WTC11 (cell line): ENCODE results near the gene MOB2. TPM values are rescaled to one million over a fixed set of nuclear protein-coding genes. Genes with fewer than 3 reads are reported as not detected.

Source experiments
- ATAC-seq: fragments of 200-7000 bp; cut with Tn5 transposase; 2 replicates; pipeline ENCODE4 v1.10.0; 2021; ENCODE audit warnings: mild to moderate bottlenecking, moderate library complexity
- CTCF ChIA-PET: fragments of 300-600 bp; sonication (Branson Sonifier 250); formaldehyde crosslinking; loops from one replicate; lab custom pipeline; 2021; ENCODE audit warnings: antibody characterized with exemption; lab: Charles Lee
- POLR2A ChIA-PET: fragments of 350-600 bp; sonication (Branson Sonifier 250); formaldehyde crosslinking; loops from one replicate; lab custom pipeline; 2021; ENCODE audit warnings: antibody characterized with exemption; lab: Charles Lee
- DNase-seq: peaks from one replicate; pipeline ENCODE4 v3.0.0; 2021; ENCODE audit warnings: low spot score
- H3K27ac Mint-ChIP-seq: 2 replicates; pipeline ENCODE4 v1.8.0; 2021; ENCODE audit warnings: mixed read lengths
- H3K27me3 Mint-ChIP-seq: 2 replicates; pipeline ENCODE4 v1.8.0; 2021; ENCODE audit warnings: low read depth, mild to moderate bottlenecking, moderate library complexity, mixed read lengths
- H3K36me3 Mint-ChIP-seq: 2 replicates; pipeline ENCODE4 v1.8.0; 2021; ENCODE audit warnings: mixed read lengths
- H3K4me1 Mint-ChIP-seq: 2 replicates; pipeline ENCODE4 v1.8.0; 2022; ENCODE audit warnings: mixed read lengths
- H3K4me3 Mint-ChIP-seq: 2 replicates; pipeline ENCODE4 v1.8.0; 2021; ENCODE audit warnings: mild to moderate bottlenecking, moderate library complexity, mixed read lengths
- H3K9me3 Mint-ChIP-seq: 2 replicates; pipeline ENCODE4 v1.8.0; 2021; ENCODE audit warnings: mixed read lengths
- ATF2 ChIP-seq: sonication (generic); formaldehyde crosslinking; IDR thresholded peaks from 2 replicates; pipeline ENCODE4 v1.8.1; 2022; ENCODE audit warnings: low read depth, missing genetic modification reagents, borderline replicate concordance
- CDX4 ChIP-seq: fragments of 250-450 bp; sonication (Bioruptor Pico); IDR thresholded peaks from 2 replicates; pipeline ENCODE4 v1.9.0; 2021; ENCODE audit warnings: moderate library complexity, mild to moderate bottlenecking, inconsistent platforms, borderline replicate concordance
- FOXP1 ChIP-seq: sonication (generic); formaldehyde crosslinking; IDR thresholded peaks from 2 replicates; pipeline ENCODE4 v1.8.0; 2022; ENCODE audit warnings: missing genetic modification reagents, mild to moderate bottlenecking, moderate library complexity, borderline replicate concordance
- FOXP4 ChIP-seq: sonication (generic); formaldehyde crosslinking; IDR thresholded peaks from 2 replicates; pipeline ENCODE4 v1.8.0; 2022; ENCODE audit warnings: mild to moderate bottlenecking, missing genetic modification reagents
- GTF2I ChIP-seq: fragments of 250-450 bp; sonication (Bioruptor Pico); conservative IDR thresholded peaks from 2 replicates; pipeline ENCODE4 v1.4.0; 2021; ENCODE audit warnings: mild to moderate bottlenecking
- IRF1 ChIP-seq: sonication (generic); formaldehyde crosslinking; IDR thresholded peaks from 2 replicates; pipeline ENCODE4 v1.8.0; 2023; ENCODE audit warnings: missing genetic modification reagents
- MLX ChIP-seq: sonication (generic); formaldehyde crosslinking; IDR thresholded peaks from 2 replicates; pipeline ENCODE4 v1.8.1; 2023; ENCODE audit warnings: mild to moderate bottlenecking, missing genetic modification reagents, moderate library complexity
- MYBL2 ChIP-seq: sonication (generic); formaldehyde crosslinking; IDR thresholded peaks from 2 replicates; pipeline ENCODE4 v1.8.1; 2023; ENCODE audit warnings: mild to moderate bottlenecking, moderate library complexity, missing genetic modification reagents
- NFE2L1 ChIP-seq: sonication (generic); formaldehyde crosslinking; IDR thresholded peaks from 2 replicates; pipeline ENCODE4 v1.8.1; 2023; ENCODE audit warnings: missing genetic modification reagents
- NFYB ChIP-seq: sonication (generic); formaldehyde crosslinking; conservative IDR thresholded peaks from 2 replicates; pipeline ENCODE4 v1.8.0; 2022; ENCODE audit warnings: low read depth, missing genetic modification reagents
- NR1H2 ChIP-seq: sonication (generic); formaldehyde crosslinking; IDR thresholded peaks from 2 replicates; pipeline ENCODE4 v1.9.0; 2021; ENCODE audit warnings: mild to moderate bottlenecking, moderate library complexity, missing genetic modification reagents
- RELA ChIP-seq: sonication (generic); formaldehyde crosslinking; IDR thresholded peaks from 2 replicates; pipeline ENCODE4 v1.8.1; 2022; ENCODE audit warnings: missing genetic modification reagents, mild to moderate bottlenecking, borderline replicate concordance
- TCF7 ChIP-seq: sonication (generic); formaldehyde crosslinking; IDR thresholded peaks from 2 replicates; pipeline ENCODE4 v1.8.0; 2022; ENCODE audit warnings: mild to moderate bottlenecking, low read depth, missing genetic modification reagents, moderate library complexity
- USF1 ChIP-seq: sonication (generic); formaldehyde crosslinking; IDR thresholded peaks from 2 replicates; pipeline ENCODE4 v1.8.0; 2022; ENCODE audit warnings: mild to moderate bottlenecking, missing genetic modification reagents
- ZNF281 ChIP-seq: sonication (generic); formaldehyde crosslinking; IDR thresholded peaks from 2 replicates; pipeline ENCODE4 v1.8.0; 2023; ENCODE audit warnings: mild to moderate bottlenecking, missing genetic modification reagents
- ZNF416 ChIP-seq: fragments of 250-450 bp; sonication (Bioruptor Pico); IDR thresholded peaks from 2 replicates; pipeline ENCODE4 v1.9.0; 2021; ENCODE audit warnings: mild to moderate bottlenecking, inconsistent platforms
- ZNF532 ChIP-seq: fragments of 250-450 bp; sonication (Bioruptor Pico); IDR thresholded peaks from 2 replicates; pipeline ENCODE4 v1.9.0; 2021; ENCODE audit warnings: mild to moderate bottlenecking, borderline replicate concordance
- ZSCAN18 ChIP-seq: fragments of 250-450 bp; sonication (Bioruptor Pico); IDR thresholded peaks from 2 replicates; pipeline ENCODE4 v2.1.2; 2022; ENCODE audit warnings: mild to moderate bottlenecking, moderate library complexity
- total RNA-seq: library from RNA; stranded (reverse); gene quantifications from 3 replicates; pipeline ENCODE4 v1.2.3, GENCODE V29; 2021

The MOB2 gene
- total RNA-seq, 1 experiment from 2014 or later = 21.7 TPM

GRCh38 chr11:1496761-1497095 lies 10.1 kb upstream of the MOB2 start:
- ATAC-seq = no peak
- no peak for DNase-seq
- Mint-ChIP-seq H3K27ac (no peak overlapping the region), H3K36me3 (peaks cover 20% of the 10 kb centered on the region), H3K9me3 (peaks cover 21% of the 10 kb centered on the region), H3K27me3 (no peaks in the 10 kb centered on the region; the same call in 1 of the 2 replicates), H3K4me1 (peaks cover 16% of the 10 kb centered on the region), H3K4me3 (no peak overlapping the region)
- TF ChIP-seq NFE2L1 (CRISPR knock-in tag) (no peak), MYBL2 (CRISPR knock-in tag) (no peak), ATF2 (CRISPR knock-in tag) (no peak), IRF1 (CRISPR knock-in tag) (no peak), ZNF532 (CRISPR knock-in tag) (no peak), FOXP1 (no peak), FOXP4 (CRISPR knock-in tag) (no peak), ZNF416 (CRISPR knock-in tag) (no peak), TCF7 (CRISPR knock-in tag) (no peak), MLX (CRISPR knock-in tag) (no peak)
- ChIA-PET CTCF (no interaction called here), POLR2A (no interaction called here)

GRCh38 chr11:1496091-1496760 lies 9.6 kb upstream of the MOB2 start:
- H3K27ac Mint-ChIP-seq = no peak overlapping the region
- CTCF ChIA-PET = no interaction called here
- no peaks in the 10 kb centered on the region; the same call in 1 of the 2 replicates for H3K27me3 Mint-ChIP-seq
- DNase-seq (no peak), ATAC-seq (no peak)
- peaks cover 20% of the 10 kb centered on the region for H3K36me3 Mint-ChIP-seq
- peaks cover 21% of the 10 kb centered on the region for H3K9me3 Mint-ChIP-seq
- peaks cover 16% of the 10 kb centered on the region for H3K4me1 Mint-ChIP-seq
- POLR2A ChIA-PET = no interaction called here
- H3K4me3 Mint-ChIP-seq = no peak overlapping the region
- no peak for TF ChIP-seq NR1H2 (CRISPR knock-in tag)
- no peak for TF ChIP-seq NFYB (CRISPR knock-in tag)
- no peak for TF ChIP-seq GTF2I (CRISPR knock-in tag)
- TF ChIP-seq ZNF281 = no peak
- no peak for TF ChIP-seq RELA
- TF ChIP-seq USF1 (CRISPR knock-in tag) = no peak
- no peak for TF ChIP-seq ZSCAN18 (CRISPR knock-in tag)
- TF ChIP-seq CDX4 (CRISPR knock-in tag) = no peak
